ENCODE data around the gene TTC7B.

The TTC7B gene

DNA sequence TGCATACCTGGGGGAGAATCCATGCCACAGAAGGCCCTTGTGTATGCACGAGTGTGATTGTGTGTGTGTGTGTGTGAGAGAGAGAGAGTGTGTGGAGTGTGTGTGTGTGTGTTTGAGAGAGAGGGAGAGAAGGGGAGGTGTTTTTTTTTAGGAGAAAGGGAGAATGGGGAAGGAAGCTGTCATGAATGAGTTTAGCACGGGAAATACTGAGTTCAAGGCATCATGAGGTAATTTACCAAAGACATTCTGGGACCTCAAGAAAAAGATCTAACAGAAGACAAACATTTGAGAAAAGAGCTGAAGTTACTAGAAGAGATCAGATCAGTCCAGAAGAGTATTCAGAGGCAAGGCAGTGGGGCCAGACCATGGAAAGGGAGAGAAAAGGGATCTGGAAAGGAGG, 157.1 kb downstream of the TTC7B start:
- H3K27me3 Mint-ChIP-seq, result no peaks in the 10 kb centered on the region
- H3K4me3 Mint-ChIP-seq, result no peak overlapping the region
- peaks cover 13% of the 10 kb centered on the region for H3K4me1 Mint-ChIP-seq
- H3K9me3 Mint-ChIP-seq, result no peaks in the 10 kb centered on the region
- H3K36me3 Mint-ChIP-seq, result no peaks in the 10 kb centered on the region
- no peak overlapping the region for H3K27ac Mint-ChIP-seq

DNA sequence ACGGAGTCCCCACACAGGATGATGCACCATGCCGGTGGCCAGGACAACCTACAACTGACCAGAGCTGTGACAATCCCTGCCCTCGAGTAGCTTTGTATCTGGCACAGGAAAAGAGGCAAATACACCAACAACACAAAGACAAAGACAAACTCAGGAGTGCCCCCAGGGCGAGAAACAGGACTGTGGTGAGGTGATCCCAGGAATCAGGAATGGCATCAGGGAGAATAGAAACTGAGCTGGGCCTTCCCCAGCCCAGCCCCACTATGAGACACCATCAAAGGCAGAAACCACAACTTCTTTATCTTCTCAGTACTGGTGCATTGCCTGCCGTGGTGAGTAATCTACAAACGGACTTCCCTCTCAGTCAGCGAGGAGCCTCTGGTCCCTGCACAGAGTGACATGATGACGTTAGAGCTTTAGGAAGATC, 157.7 kb downstream of the TTC7B start:
- no peaks in the 10 kb centered on the region for H3K9me3 Mint-ChIP-seq
- peaks cover 13% of the 10 kb centered on the region for H3K4me1 Mint-ChIP-seq
- no peaks in the 10 kb centered on the region for H3K36me3 Mint-ChIP-seq
- no peaks in the 10 kb centered on the region for H3K27me3 Mint-ChIP-seq
- no peak overlapping the region for H3K27ac Mint-ChIP-seq
- H3K4me3 Mint-ChIP-seq, result no peak overlapping the region

DNA sequence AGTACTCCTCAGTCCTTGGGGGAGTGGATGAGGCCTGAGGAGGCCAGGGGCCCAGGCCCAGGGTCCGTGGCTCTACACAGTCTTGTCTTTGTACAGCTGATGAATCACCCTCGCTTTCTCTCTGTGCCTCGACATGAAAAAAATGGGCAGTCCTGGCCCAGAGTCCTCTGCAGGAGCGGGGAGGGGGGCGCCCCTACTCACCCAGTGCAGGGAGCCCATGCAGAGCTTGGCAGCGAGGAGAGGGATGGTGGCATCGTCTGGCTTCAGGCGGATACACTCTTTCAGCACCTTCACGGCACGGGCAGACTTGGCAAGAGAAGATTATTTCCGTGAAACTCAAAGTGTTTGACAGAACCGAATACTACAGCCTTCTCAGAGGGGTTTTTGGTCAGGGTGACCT, 159.3 kb downstream of the TTC7B start:
- Mint-ChIP-seq H3K9me3 (no peaks in the 10 kb centered on the region), H3K27ac (no peak overlapping the region), H3K4me3 (no peak overlapping the region), H3K27me3 (no peaks in the 10 kb centered on the region), H3K4me1 (peaks cover 13% of the 10 kb centered on the region), H3K36me3 (no peaks in the 10 kb centered on the region)

DNA sequence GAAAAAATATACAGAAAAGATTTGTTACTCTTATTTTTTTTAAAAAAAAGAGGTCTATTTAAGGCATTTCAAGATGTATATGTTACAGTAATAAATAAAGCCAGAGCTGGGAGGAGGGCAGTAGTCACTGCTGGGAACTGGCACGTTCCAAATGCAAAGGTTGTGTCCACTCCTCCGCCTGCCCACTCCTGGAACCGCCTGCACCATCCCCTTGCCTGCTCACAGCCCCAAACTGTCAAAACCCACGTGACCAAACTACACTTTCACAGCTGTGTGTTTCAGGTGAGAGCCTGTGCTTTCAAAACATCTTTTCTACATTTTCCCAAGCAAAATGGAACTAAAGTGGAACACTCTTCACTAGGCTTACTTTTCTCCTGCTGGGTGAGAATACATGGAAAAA, 160.4 kb downstream of the TTC7B start:
- no peaks in the 10 kb centered on the region for H3K9me3 Mint-ChIP-seq
- no peak overlapping the region for H3K27ac Mint-ChIP-seq
- no peak overlapping the region for H3K4me3 Mint-ChIP-seq
- peaks cover 13% of the 10 kb centered on the region for H3K4me1 Mint-ChIP-seq
- H3K36me3 Mint-ChIP-seq, result no peaks in the 10 kb centered on the region
- no peaks in the 10 kb centered on the region for H3K27me3 Mint-ChIP-seq

DNA sequence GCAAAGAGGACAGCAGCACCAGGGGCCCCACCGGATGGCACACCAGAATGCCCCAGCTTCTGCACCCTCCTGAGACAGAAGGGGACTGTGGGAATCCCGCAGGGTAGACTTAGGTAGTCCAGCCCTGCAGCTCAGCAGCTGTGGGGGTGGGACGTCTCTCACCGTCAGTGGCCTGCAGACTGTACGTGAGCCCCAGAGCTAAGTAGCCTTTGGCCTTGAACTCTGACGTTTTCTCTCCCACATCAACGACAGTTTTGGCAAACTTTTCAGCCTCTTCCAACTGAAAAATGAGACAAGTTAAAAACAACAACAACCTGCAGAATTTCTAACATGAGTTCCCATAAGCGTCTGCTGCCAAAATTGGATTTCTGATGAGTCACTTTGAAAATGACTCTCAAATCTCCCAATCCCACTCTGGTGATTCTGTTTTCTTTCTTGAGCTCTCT, 161.4 kb downstream of the TTC7B start:
- Mint-ChIP-seq H3K27me3 (no peaks in the 10 kb centered on the region), H3K36me3 (no peaks in the 10 kb centered on the region), H3K4me3 (no peak overlapping the region), H3K27ac (no peak overlapping the region), H3K4me1 (peaks cover 10% of the 10 kb centered on the region), H3K9me3 (no peaks in the 10 kb centered on the region)

DNA sequence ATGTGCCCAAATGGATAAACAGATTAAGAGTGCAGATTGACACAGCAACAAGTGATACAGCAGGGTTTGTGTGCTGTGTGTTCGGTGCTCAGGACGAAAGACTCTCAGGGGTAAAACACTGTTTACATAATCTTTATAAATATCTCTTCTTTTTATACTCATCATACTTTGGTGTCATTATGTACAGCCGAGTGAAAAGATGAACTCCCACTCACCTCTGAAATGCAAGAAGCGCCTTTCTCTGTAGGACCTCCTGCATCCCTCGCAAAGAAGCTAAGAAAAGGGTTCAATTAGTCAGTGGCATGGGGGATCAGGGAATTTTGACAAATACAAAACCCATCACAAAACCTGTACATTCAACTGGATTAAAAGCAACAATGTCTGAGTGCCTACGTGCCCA, 163.6 kb downstream of the TTC7B start:
- H3K36me3 Mint-ChIP-seq, result no peaks in the 10 kb centered on the region
- no peaks in the 10 kb centered on the region for H3K9me3 Mint-ChIP-seq
- no peaks in the 10 kb centered on the region for H3K27me3 Mint-ChIP-seq
- H3K4me1 Mint-ChIP-seq, result no peaks in the 10 kb centered on the region
- H3K27ac Mint-ChIP-seq, result no peak overlapping the region
- H3K4me3 Mint-ChIP-seq, result no peak overlapping the region

DNA sequence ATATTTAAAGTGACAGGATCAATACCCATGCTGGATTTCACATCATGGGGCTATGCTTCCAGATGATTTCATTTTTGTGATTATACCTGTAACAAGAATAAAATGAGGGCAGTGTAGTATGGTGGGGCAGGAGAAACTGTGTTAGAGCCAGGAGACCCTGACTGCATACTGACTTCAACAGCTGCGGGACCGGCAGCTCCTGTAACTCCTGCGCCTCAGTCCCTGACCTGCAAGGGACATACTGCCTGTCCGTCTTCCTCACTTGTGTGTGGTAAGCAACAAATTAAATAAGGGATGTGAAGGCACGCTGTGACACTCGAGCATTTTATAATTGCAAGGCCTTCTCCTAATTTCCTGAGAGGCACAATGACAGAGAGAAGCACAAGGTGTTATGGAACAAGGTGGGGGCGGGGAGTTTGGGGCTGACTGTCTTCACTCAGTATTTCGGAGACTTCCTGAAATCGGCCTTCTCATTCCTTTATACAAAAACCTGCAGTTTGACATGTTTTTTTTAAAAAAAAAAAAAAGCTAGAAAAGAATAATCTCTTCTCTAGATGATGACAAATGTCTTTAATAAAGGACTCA, 164.2 kb downstream of the TTC7B start:
- H3K4me1 Mint-ChIP-seq, result no peaks in the 10 kb centered on the region

DNA sequence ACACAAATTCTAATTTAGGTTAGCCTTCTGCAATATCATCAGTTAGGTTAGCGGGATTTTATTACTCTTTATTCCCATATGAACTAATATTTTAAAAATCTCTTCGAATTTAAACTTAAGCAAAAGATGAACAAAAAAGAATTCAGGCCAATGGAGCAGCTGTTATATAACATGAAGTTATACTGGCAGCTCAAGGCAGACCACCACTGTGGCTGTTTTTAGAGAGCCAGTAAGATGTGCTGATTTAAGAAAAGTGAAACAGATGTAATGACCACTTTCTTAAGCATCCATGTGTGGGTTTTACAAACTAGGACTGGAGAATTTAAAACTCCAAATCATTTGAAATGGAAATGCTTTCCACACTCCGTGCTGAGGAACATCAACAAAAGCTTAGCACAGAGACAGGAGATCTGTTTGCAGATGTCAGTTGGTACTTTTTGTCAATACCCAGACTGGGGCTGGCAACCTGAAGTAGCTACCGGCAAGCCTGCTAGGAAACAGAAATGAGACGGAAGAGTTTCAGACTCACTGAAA, 164.9 kb downstream of the TTC7B start:
- H3K9me3 Mint-ChIP-seq, result no peaks in the 10 kb centered on the region
- no peaks in the 10 kb centered on the region for H3K36me3 Mint-ChIP-seq
- H3K4me3 Mint-ChIP-seq, result no peak overlapping the region
- no peak overlapping the region for H3K27ac Mint-ChIP-seq
- no peaks in the 10 kb centered on the region for H3K27me3 Mint-ChIP-seq
- no peaks in the 10 kb centered on the region for H3K4me1 Mint-ChIP-seq

More for the DNA sequence above, 164.2 kb downstream of the TTC7B start:
- Mint-ChIP-seq H3K27me3 (no peaks in the 10 kb centered on the region), H3K27ac (no peak overlapping the region), H3K4me3 (no peak overlapping the region), H3K9me3 (no peaks in the 10 kb centered on the region), H3K36me3 (no peaks in the 10 kb centered on the region)

DNA sequence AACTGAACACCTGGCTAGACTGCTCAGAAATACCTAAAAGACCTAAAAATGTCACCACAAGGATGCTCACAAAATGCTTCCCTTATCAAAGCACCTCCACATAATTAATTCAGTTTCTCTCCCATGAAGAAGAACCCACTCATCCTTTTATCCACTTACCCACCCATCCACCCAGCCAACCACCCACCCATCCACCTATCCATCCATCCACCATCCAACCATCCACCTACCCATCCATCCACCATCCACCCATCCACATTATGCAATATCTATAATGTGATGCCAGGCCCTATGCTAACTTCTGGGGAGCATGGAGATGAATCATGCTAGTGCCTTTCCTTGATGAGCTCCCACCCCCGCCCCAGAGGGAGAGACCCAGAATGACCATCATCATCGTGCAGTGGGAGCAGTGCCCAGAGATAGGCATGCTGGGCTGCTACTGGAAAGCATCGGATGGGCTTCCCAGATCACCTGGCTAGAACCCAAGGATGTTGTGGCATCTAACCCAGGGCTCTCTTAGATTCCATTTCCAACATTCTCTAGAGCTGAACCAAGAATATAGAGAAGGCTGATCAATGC, 166.6 kb downstream of the TTC7B start:
- no peaks in the 10 kb centered on the region for H3K27me3 Mint-ChIP-seq
- no peaks in the 10 kb centered on the region for H3K36me3 Mint-ChIP-seq
- no peaks in the 10 kb centered on the region for H3K4me1 Mint-ChIP-seq
- H3K27ac Mint-ChIP-seq, result no peak overlapping the region
- H3K4me3 Mint-ChIP-seq, result no peak overlapping the region
- no peaks in the 10 kb centered on the region for H3K9me3 Mint-ChIP-seq

DNA sequence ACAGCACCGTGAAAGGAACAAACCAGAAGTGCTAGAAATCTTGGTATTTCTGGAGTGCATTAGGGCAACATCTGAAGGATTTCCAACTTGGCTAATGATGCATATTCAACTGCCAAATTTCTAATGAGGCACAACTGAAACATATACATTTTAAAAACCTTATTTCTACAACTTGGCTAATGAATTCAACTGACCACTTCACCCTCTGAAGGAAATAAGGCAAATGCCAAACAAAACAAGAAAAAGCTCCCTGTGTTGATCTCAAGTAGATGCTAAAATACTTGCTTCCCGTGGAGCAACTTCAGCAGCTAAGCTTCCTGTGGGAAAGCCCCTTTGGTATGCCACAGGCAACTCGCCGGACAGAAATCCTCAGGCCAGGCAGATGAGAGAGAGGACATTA, 167.1 kb downstream of the TTC7B start:
- no peaks in the 10 kb centered on the region for H3K9me3 Mint-ChIP-seq
- H3K27ac Mint-ChIP-seq, result no peak overlapping the region
- H3K4me3 Mint-ChIP-seq, result no peak overlapping the region
- H3K36me3 Mint-ChIP-seq, result no peaks in the 10 kb centered on the region
- no peaks in the 10 kb centered on the region for H3K27me3 Mint-ChIP-seq
- H3K4me1 Mint-ChIP-seq, result no peaks in the 10 kb centered on the region

DNA sequence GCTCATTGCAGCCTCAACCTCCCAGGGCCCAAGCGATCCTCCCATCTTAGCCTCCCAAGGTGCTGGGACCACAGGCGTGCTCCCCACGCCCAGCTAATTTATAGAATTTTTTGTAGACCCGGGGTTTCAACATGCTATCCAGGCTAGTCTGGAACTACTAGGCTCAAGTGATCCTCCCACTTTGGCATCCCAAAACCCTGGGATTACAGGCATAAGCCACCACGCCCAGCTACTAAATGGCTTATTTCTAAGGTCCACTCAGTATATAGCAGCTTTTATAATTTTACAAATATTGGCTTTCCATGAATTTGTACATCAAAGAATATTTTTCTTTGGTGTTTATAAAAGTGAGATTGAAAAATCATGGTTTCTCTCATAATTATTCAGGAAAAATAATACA, 167.8 kb downstream of the TTC7B start:
- no peaks in the 10 kb centered on the region for H3K4me1 Mint-ChIP-seq
- no peaks in the 10 kb centered on the region for H3K36me3 Mint-ChIP-seq
- H3K9me3 Mint-ChIP-seq, result no peaks in the 10 kb centered on the region
- H3K27ac Mint-ChIP-seq, result no peak overlapping the region
- H3K4me3 Mint-ChIP-seq, result no peak overlapping the region
- H3K27me3 Mint-ChIP-seq, result no peaks in the 10 kb centered on the region

DNA sequence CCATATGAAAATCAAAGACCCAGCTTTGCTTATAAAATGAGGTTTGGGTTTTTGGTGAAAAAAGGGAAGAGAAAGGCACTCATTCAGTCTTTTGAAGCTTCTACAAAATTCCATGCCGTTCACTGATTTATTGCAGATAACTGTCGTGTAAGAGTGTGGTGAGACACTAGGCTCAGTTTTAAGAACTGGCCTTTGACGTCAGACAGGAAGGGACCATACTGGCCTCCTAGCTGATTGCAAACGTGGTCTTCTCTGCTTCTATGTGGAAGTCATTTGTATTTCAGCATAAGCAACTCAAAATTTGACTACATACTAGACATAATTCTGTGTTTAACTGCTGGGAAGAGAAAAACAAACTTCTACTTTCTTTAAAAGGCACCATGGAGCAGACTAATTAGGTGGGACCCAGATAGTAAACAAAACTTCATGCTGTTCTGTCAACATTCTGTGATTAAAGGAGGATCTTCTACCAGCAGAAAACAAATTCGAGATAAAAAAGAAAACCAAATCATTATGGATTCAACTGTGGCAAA, 168.7 kb downstream of the TTC7B start:
- Mint-ChIP-seq H3K27ac (no peak overlapping the region), H3K27me3 (no peaks in the 10 kb centered on the region), H3K4me1 (no peaks in the 10 kb centered on the region), H3K36me3 (no peaks in the 10 kb centered on the region), H3K4me3 (no peak overlapping the region), H3K9me3 (no peaks in the 10 kb centered on the region)

DNA sequence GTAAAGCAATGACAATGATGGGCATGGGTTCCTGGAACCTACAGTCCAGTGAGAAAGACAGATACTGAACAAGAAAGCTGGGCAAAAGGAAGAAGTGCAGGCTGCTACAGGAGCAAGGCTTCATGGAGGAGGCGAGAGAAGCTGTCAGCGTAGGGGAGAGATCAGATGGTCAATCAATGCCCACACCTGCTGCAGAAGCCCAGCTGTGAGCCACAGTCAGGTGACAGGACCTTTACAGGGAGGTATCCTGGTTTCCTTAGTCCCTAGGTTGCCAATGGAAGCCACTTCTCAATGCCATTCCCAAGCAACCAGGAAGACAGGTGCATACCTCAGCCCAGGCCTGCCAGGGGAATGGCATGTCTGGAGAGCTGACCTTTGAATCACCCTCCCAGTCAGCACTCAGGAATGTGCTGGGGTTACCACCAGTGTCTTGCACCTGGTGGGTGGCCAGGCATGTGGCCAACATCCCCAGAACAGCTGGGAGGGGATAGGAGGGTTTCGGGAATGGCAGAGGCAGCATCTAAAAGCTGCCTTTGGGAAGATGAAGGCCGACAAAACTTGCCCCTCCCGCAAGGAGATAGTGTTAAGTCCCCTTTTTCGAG, 170.3 kb downstream of the TTC7B start:
- Mint-ChIP-seq H3K9me3 (no peaks in the 10 kb centered on the region), H3K27me3 (no peaks in the 10 kb centered on the region), H3K4me3 (no peak overlapping the region), H3K4me1 (no peaks in the 10 kb centered on the region), H3K27ac (no peak overlapping the region), H3K36me3 (no peaks in the 10 kb centered on the region)

DNA sequence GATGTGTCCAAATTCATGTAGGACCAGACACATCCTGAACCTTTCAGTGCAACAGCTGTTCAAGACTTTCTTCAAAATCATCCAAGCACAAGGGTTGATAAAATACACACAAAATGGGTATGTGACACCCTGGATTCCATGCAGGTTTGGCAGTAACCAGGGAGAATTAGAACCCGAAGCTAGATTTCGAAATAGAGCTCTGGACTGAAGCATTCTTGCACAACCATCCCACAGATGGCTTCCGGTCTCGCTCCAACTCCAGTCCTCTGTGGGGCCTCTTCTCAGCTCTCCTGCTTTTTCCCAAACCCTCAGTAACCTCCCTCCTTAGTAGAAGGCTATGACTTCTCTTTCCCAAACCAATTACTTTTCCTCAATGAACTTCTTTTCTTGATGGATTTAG, 171.3 kb downstream of the TTC7B start:
- Mint-ChIP-seq H3K36me3 (no peaks in the 10 kb centered on the region), H3K27me3 (no peaks in the 10 kb centered on the region), H3K4me3 (no peak overlapping the region), H3K4me1 (no peaks in the 10 kb centered on the region), H3K9me3 (no peaks in the 10 kb centered on the region), H3K27ac (no peak overlapping the region)

DNA sequence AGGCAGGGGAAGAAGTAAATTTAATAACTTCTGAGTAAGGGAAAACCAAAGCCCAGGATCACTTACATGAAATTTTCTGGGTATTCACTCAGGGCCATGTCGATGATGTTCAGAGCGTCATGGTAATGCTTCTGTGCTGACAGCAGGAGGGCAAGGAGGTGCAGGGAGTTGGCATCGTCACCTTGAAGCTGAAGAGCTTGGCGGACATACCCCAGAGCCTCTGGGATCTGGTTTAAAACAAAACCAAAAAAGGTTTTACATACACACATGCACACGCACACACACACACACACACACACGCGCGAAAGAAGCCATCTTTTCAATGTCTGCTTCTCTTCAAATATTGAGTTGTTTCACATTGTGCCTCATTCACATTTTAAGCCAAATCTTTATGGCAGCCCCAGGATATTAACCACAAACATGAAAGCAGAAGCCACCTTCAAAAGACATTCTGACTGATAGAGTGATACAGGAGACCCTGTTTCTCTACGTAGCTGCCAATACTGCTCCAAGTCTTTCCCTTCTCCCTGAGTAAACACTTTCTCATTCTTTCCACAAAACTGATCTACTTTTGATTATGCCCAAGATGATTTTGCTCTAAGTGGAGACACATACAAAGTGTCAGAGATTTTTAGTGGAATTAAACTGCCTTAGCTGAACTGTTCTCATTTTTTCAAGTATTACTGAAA, 172.1 kb downstream of the TTC7B start:
- H3K4me1 Mint-ChIP-seq, result no peaks in the 10 kb centered on the region
- no peak overlapping the region for H3K27ac Mint-ChIP-seq
- H3K27me3 Mint-ChIP-seq, result no peaks in the 10 kb centered on the region
- no peaks in the 10 kb centered on the region for H3K9me3 Mint-ChIP-seq
- no peak overlapping the region for H3K4me3 Mint-ChIP-seq
- no peaks in the 10 kb centered on the region for H3K36me3 Mint-ChIP-seq

DNA sequence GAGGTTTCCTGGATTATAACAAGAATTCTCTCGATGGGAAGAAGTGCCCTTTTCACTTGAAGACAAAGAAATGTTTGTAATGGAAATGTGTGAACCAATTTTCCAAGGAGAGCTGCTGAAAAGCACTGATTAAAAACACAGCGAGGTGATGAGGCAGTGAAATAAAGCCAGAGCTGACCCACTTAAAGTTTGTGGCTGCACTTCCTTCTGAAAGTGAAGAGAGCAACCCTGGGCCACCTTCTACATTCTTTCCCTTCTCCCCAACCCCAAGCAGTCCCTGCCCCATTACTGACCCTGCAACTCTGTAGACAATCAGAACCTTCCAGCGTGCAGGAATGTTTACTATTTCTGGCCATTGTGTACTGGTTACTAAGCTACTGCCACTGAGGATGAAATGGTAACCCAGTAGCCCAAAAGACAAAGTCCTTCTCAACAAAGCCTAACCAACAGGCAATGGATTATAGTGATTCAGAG, 173.9 kb downstream of the TTC7B start:
- Mint-ChIP-seq H3K4me3 (no peak overlapping the region), H3K27me3 (no peaks in the 10 kb centered on the region), H3K36me3 (no peaks in the 10 kb centered on the region), H3K4me1 (no peaks in the 10 kb centered on the region), H3K9me3 (no peaks in the 10 kb centered on the region), H3K27ac (no peak overlapping the region)
